ENCODE data around the gene ECHDC1.
"Not testable (repeated sequence)": the region's sequence is repeated elsewhere in the genome, so short reads cannot be mapped to it uniquely, and the experiment has no call there.

DNA sequence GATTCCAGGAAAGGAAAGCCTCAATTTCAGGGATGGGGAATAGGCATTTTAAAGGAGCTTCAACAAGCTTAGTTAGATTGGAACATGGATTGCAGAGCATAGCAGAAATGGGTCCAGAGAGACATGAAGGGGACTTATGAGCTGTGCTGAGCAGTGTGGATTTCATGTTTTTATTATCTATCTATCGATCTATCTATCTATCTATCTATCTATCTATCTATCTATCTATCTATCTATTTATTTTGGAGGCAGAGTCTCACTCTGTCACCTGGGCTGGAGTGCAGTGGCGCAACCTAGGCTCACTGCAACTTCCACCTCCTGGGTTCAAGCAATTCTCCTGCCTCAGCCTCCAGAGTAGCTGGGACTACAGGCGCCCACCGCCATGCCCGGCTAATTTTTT, 41.4 kb upstream of the ECHDC1 start:
- TF ChIP-seq, protein P1, sequence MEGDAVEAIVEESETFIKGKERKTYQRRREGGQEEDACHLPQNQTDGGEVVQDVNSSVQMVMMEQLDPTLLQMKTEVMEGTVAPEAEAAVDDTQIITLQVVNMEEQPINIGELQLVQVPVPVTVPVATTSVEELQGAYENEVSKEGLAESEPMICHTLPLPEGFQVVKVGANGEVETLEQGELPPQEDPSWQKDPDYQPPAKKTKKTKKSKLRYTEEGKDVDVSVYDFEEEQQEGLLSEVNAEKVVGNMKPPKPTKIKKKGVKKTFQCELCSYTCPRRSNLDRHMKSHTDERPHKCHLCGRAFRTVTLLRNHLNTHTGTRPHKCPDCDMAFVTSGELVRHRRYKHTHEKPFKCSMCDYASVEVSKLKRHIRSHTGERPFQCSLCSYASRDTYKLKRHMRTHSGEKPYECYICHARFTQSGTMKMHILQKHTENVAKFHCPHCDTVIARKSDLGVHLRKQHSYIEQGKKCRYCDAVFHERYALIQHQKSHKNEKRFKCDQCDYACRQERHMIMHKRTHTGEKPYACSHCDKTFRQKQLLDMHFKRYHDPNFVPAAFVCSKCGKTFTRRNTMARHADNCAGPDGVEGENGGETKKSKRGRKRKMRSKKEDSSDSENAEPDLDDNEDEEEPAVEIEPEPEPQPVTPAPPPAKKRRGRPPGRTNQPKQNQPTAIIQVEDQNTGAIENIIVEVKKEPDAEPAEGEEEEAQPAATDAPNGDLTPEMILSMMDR (conservative IDR thresholded peaks at IDR 0.05; ENCODE audit: low read depth, low read length) = not testable (repeated sequence)
- not testable (repeated sequence) for TF ChIP-seq POLR2A (IDR thresholded peaks at IDR 0.05; ENCODE audit: low read depth, low read length); CEBPB (IDR thresholded peaks at IDR 0.05; ENCODE audit: low read depth, low read length); MAFK (IDR thresholded peaks at IDR 0.05; ENCODE audit: low read depth, low read length); SMC3 (IDR thresholded peaks at IDR 0.05; ENCODE audit: low read depth, low read length); RFX5 (IDR thresholded peaks at IDR 0.05; ENCODE audit: low read depth, low read length); FOS (IDR thresholded peaks at IDR 0.05; ENCODE audit: low read depth, low read length); RAD21 (IDR thresholded peaks at IDR 0.05; ENCODE audit: low read length); RCOR1 (IDR thresholded peaks at IDR 0.05; ENCODE audit: insufficient replicate concordance, low read length); MXI1 (IDR thresholded peaks at IDR 0.05; ENCODE audit: borderline replicate concordance, low read depth, low read length); CHD1 (IDR thresholded peaks at IDR 0.05; ENCODE audit: low read depth, low read length)
- TF ChIP-seq, protein P2, sequence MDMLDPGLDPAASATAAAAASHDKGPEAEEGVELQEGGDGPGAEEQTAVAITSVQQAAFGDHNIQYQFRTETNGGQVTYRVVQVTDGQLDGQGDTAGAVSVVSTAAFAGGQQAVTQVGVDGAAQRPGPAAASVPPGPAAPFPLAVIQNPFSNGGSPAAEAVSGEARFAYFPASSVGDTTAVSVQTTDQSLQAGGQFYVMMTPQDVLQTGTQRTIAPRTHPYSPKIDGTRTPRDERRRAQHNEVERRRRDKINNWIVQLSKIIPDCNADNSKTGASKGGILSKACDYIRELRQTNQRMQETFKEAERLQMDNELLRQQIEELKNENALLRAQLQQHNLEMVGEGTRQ (IDR thresholded peaks at IDR 0.05; ENCODE audit: low read depth, low read length) = not testable (repeated sequence)
- TF ChIP-seq, protein P3, sequence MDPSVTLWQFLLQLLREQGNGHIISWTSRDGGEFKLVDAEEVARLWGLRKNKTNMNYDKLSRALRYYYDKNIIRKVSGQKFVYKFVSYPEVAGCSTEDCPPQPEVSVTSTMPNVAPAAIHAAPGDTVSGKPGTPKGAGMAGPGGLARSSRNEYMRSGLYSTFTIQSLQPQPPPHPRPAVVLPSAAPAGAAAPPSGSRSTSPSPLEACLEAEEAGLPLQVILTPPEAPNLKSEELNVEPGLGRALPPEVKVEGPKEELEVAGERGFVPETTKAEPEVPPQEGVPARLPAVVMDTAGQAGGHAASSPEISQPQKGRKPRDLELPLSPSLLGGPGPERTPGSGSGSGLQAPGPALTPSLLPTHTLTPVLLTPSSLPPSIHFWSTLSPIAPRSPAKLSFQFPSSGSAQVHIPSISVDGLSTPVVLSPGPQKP (IDR thresholded peaks at IDR 0.05; ENCODE audit: borderline replicate concordance, low read depth, low read length) = not testable (repeated sequence)

All from IMR-90 (cell line).